Kidney (tissue), 14 donors: ENCODE results near the gene PTEN. TPM values are rescaled to one million over a fixed set of nuclear protein-coding genes. Genes with fewer than 3 reads are reported as not detected.

Experiments used
- DNase-seq, 5 donors: peaks; one replicate each; pipeline ENCODE4 v3.0.0-alpha.2; 2013 to 2020
- FAIRE-seq: peaks from 2 replicates; lab custom pipeline; 2012; peaks lifted over from hg19 to GRCh38; lab: Jason Lieb, UNC
- H3K27ac ChIP-seq, 2 donors: one replicate each; pipeline ENCODE4 v1.7.0; 2013; ENCODE audit warnings: low read depth in 2 of 2, low read length in 2 of 2, inconsistent platforms in 1 of 2
- H3K27me3 ChIP-seq: one replicate; pipeline ENCODE4 v1.7.1; 2013; ENCODE audit warnings: low read length, inconsistent platforms; ENCODE audit not compliant: control insufficient read depth, insufficient read depth
- H3K36me3 ChIP-seq, 3 donors: one replicate each; pipeline versions ENCODE4 v1.7.0 to v1.7.1; 2013; ENCODE audit warnings: low read length in 3 of 3, control low read depth in 1 of 3, inconsistent platforms in 1 of 3; ENCODE audit not compliant: insufficient read depth in 3 of 3, control insufficient read depth in 2 of 3
- H3K4me1 ChIP-seq, 3 donors: one replicate each; pipeline versions ENCODE4 v1.7.0 to v1.7.1; 2013; ENCODE audit warnings: low read length in 3 of 3, inconsistent platforms in 1 of 3, low read depth in 1 of 3; ENCODE audit not compliant: control insufficient read depth in 2 of 3, insufficient read depth in 2 of 3
- H3K4me3 ChIP-seq, 3 donors: one replicate each; pipeline versions ENCODE4 v1.7.0 to v1.8.1; 2013; ENCODE audit warnings: low read length in 3 of 3, control low read depth in 1 of 3, inconsistent platforms in 1 of 3
- H3K9ac ChIP-seq, 3 donors: one replicate each; pipeline versions ENCODE4 v1.7.0 to v1.7.1; 2013; ENCODE audit warnings: low read length in 3 of 3, control low read depth in 1 of 3, inconsistent platforms in 1 of 3
- H3K9me3 ChIP-seq, 3 donors: one replicate each; pipeline versions ENCODE4 v1.7.0 to v1.7.1; 2013; ENCODE audit warnings: low read length in 3 of 3, control low read depth in 1 of 3, inconsistent platforms in 1 of 3; ENCODE audit not compliant: control insufficient read depth in 2 of 3, insufficient read depth in 1 of 3
- CTCF ChIP-seq: IDR thresholded peaks from 3 replicates; pipeline ENCODE4 v1.5.1; 2012; ENCODE audit warnings: mild to moderate bottlenecking, moderate library complexity, borderline replicate concordance; ENCODE audit not compliant: insufficient read depth; ENCODE audit errors: extremely low read depth
- intact Hi-C: fragments of 100-400 bp; cut with DNase I; formaldehyde crosslinking; loops from one replicate; pipeline ENCODE4 v1.11.1; 2022
- polyA plus RNA-seq: library from polyadenylated mRNA; stranded (reverse); fragments of 350-450 nt; fragmentation: Illumina TruSeq; extraction: RNeasy Lipid Tissue Mini Kit (QIAGEN cat#74804); gene quantifications from one replicate; pipeline ENCODE4 v1.2.3, GENCODE V29; 2014; ENCODE audit warnings: low read depth, low replicate concordance; ENCODE audit not compliant: insufficient read depth
- total RNA-seq: library from RNA; stranded (reverse); fragmentation: NEBNext Ultra II Directional; extraction: Animal tissue kit (Norgen Biotek cat#: 25700); gene quantifications from one replicate; pipeline ENCODE4 v1.2.1, GENCODE V29; 2021
- donor health status: control.
- donor health status: control.
- donor health status: control.
- donor health status: control.
- donor health status: control.
- donor health status: DM: yes; HTN: yes; CAD: no.
- donor health status: Normal renal cell carcinoma (clear cell type).

Gene PTEN
- total and polyA plus RNA-seq, 2 donors from 2014 or later, result 22.3 to 154 TPM

DNA sequence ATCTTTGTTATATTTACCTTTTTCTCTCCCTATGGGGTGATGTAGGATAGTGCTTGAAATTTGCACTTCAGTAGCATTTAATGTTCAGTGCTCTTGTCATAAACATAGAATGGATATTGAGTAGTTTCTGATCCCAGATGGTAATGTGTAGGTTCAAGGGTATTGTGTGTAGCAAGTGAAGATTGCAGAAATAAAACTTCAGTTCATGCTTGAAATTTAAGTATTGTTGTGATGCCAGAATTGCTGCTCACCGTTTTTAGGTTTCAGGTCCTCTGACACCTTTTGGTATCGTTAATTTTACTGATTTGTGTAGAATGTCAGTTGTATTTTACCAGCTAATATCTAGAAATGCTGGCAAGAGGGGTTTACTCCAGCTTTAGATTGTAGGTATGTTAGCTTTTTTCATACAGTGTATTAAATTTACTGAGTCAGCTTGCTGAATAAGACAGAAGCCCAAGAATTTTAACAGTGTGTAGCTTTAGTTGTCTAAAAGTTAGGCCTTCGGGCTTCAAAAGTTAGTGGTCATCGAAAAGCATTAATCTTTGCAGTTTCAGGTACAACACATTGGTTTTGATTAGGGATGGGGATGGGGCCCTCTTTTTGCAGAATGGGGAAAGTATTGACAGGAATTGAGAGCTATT is 1.9 kb downstream of the PTEN start:
- Histone ChIP-seq H3K27ac (peak overlapping the region; percentile 26 to 85), H3K36me3 (no peaks in the 10 kb centered on the region), H3K9ac (peak overlapping the region; percentile 77 to 94 (median 87)), H3K4me3 (peak overlapping the region; percentile 97 to 99 (median 97)), H3K27me3 (no peaks in the 10 kb centered on the region), H3K9me3 (no peaks in the 10 kb centered on the region), H3K4me1 (peaks cover 0 to 12% (median 6%) of the 10 kb centered on the region in 3 donors)
- no peak for TF ChIP-seq CTCF
- no peak for FAIRE-seq
- intact Hi-C loops, result no loop called here
- peak in 2 of 5 donors; percentile 20 to 52 for DNase-seq

- TF ChIP-seq CTCF, result no peak
- DNase-seq (peak in 2 of 5 donors; percentile 5 to 37), FAIRE-seq (no peak)
- H3K27me3 ChIP-seq, result no peaks in the 10 kb centered on the region
- peaks cover 0 to 4% (median 3%) of the 10 kb centered on the region in 3 donors for H3K4me1 ChIP-seq
- intact Hi-C loops, result no loop called here
- H3K36me3 ChIP-seq, result no peaks in the 10 kb centered on the region
- H3K9ac ChIP-seq, result peak overlapping the region; percentile 77 to 94 (median 87)
- H3K9me3 ChIP-seq, result no peaks in the 10 kb centered on the region
- H3K27ac ChIP-seq, result no peak overlapping the region
- peak overlapping the region; percentile 97 to 99 (median 97) for H3K4me3 ChIP-seq
Measured at GRCh38 chr10:87866412-87866974, 3.1 kb downstream of the PTEN start.

- Histone ChIP-seq H3K27ac (no peak overlapping the region), H3K9ac (peak overlapping the region; percentile 20 to 94 (median 62)), H3K9me3 (no peaks in the 10 kb centered on the region), H3K4me1 (peaks cover 0 to 3% (median 0%) of the 10 kb centered on the region in 3 donors), H3K36me3 (no peaks in the 10 kb centered on the region), H3K27me3 (no peaks in the 10 kb centered on the region), H3K4me3 (peak overlapping the region; percentile 97 to 99 (median 97))
- intact Hi-C loops, result no loop called here
- peak; percentile 19 for FAIRE-seq
- no peak for TF ChIP-seq CTCF
- peak in 2 of 5 donors; percentile 6 to 16 for DNase-seq
Measured at GRCh38 chr10:87867453-87867852, 4.0 kb downstream of the PTEN start.
